ENCODE measurements around the gene ADD1.

ADD1 gene

GRCh38 chr4:2963966-2964471, 120.4 kb downstream of the ADD1 start:
- DNase-seq (ENCODE audit: low spot score) = no peak

GRCh38 chr4:2964706-2965258, 121.1 kb downstream of the ADD1 start:
- DNase-seq (ENCODE audit: low spot score) = no peak

- no peak for DNase-seq (ENCODE audit: low spot score)
These were observed 121.6 kb downstream of the ADD1 start for GRCh38 chr4:2965262-2965661.

GRCh38 chr4:2968381-2968780, 124.7 kb downstream of the ADD1 start:
- DNase-seq (ENCODE audit: low spot score) = no peak

- DNase-seq (ENCODE audit: low spot score) = no peak
These were observed 127.6 kb downstream of the ADD1 start for GRCh38 chr4:2971275-2971674.

- no peak for DNase-seq (ENCODE audit: low spot score)
These were observed 133.8 kb downstream of the ADD1 start for GRCh38 chr4:2977211-2978088.

All from CD4-positive, alpha-beta T cell treated with Interleukin-15 for 4 hours (primary cell).